ENCODE results near the gene ZNF331. TPM values are rescaled to one million over a fixed set of nuclear protein-coding genes. Genes with fewer than 3 reads are reported as not detected.
A peak's percentile ranks its signal among the peaks of the same experiment; 100 is the strongest.

ZNF331 gene
- total and polyA plus RNA-seq, 2 of the 4 experiments (the other 2 are of a cell fraction): 6.6 to 11.1 TPM

DNA sequence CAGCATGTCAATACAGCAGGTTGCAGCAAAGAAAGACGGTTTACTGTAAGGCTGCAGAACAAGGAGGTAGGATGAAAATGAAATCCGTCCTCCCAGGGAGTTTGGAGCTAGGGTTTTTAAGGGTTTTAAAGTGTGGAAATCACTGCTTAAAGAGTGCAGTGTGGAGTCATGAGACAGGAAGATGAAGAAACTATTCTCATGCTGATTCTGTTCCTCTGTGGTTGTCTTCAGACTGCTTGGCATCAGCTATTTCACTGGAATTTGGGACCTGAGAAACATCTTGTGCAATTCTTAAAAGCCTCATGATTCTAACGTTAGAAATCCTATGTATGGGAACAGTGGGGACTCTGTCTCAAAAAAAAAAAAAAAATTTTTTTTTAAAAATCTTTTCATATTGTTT lies 11.4 kb downstream of the ZNF331 start:
- DNase-seq (peak; percentile 68), ATAC-seq (ENCODE audit: low read depth) (peak; percentile 9; the same call in 1 of the 2 replicates)
- POLR2A ChIA-PET (ENCODE audit: unreplicated experiment): no interaction called here
- Histone ChIP-seq H3K56ac (ENCODE audit: extremely low read depth, insufficient read depth, low read length) (no peak overlapping the region), H2BK120ac (ENCODE audit: low read depth, low read length) (no peak overlapping the region), H2AK9ac (replicated peaks; ENCODE audit: low read depth, low read length, poor library complexity) (no peak overlapping the region), H3K27me3 (ENCODE audit: control insufficient read depth, insufficient read depth, low read length) (no peaks in the 10 kb centered on the region), H2AFZ (replicated peaks; ENCODE audit: low read length, poor library complexity) (no peak overlapping the region), H3K4me2 (ENCODE audit: low read depth, low read length) (peak overlapping the region; percentile 64), H3K18ac (ENCODE audit: low read depth, low read length) (peak overlapping the region; percentile 86), H3K36me3 (ENCODE audit: control insufficient read depth, insufficient read depth, low read length) (peaks cover 3% of the 10 kb centered on the region; the same call in 1 of the 2 replicates), H3K27ac (ENCODE audit: insufficient read depth, low read length) (peak overlapping the region; percentile 87; the same call in 1 of the 2 replicates), H3K4me3 (ENCODE audit: insufficient read depth, low read depth, low read length) (no peak overlapping the region), H2BK5ac (ENCODE audit: low read depth, low read length, poor library complexity, severe bottlenecking) (peak overlapping the region; percentile 67), H3K9ac (ENCODE audit: low read depth, low read length) (peak overlapping the region; percentile 68; the same call in 1 of the 2 replicates), H4K20me1 (ENCODE audit: insufficient read depth, low read length) (no peaks in the 10 kb centered on the region), H3K4me1 (ENCODE audit: control insufficient read depth, insufficient read depth, low read length) (peaks cover 10% of the 10 kb centered on the region), H3K4ac (ENCODE audit: low read depth, low read length) (no peak overlapping the region; the same call in 1 of the 2 replicates), H2BK20ac (ENCODE audit: low read depth, low read length) (no peak overlapping the region), H3K79me1 (ENCODE audit: low read depth in 1 of 2, low read length in 2 of 2) (peaks cover 3 to 20% of the 10 kb centered on the region in 2 experiments; a peak in 3 of 4 replicates), H3K23ac (ENCODE audit: low read depth, low read length) (no peak overlapping the region), H3K14ac (replicated peaks; ENCODE audit: low read depth, low read length) (no peak overlapping the region), H3K9me1 (ENCODE audit: insufficient read depth, low read length) (no peaks in the 10 kb centered on the region), H2AK5ac (ENCODE audit: low read depth, low read length) (no peak overlapping the region), H4K5ac (ENCODE audit: low read depth, low read length) (peak overlapping the region; percentile 73), H4K8ac (ENCODE audit: low read depth in 2 of 2, low read length in 2 of 2) (peak overlapping the region in 1 of 2 experiments; percentile 19; a peak in 1 of 4 replicates), H2BK15ac (ENCODE audit: low read depth, low read length) (no peak overlapping the region), H3K9me3 (ENCODE audit: control insufficient read depth, insufficient read depth, low read length) (no peaks in the 10 kb centered on the region), H4K91ac (ENCODE audit: insufficient read depth, low read depth, low read length) (no peak overlapping the region)
- BruUV-seq (replicated peaks): no TSS peak
- WGBS, 2 experiments (ENCODE audit: extremely low coverage in 2 of 2, insufficient read length in 1 of 2): 78% methylated on average over 2 of the region's 3 CpGs; no CpG with 5 or more reads in 1 of the 2 experiments
- dilution Hi-C loops (cut with HindIII; ENCODE audit: low sequenced_read_pairs, unreplicated experiment) (no loop called here), intact Hi-C loops (cut with micrococcal nuclease) (no loop called here), in situ Hi-C loops (cut with MboI; ENCODE audit: low sequenced_read_pairs) (no loop called here)
- CTCF ChIA-PET: no interaction called here
- TF ChIP-seq MAFK (IDR thresholded peaks at IDR 0.05; ENCODE audit: low read depth, low read length) (no peak), CEBPB (IDR thresholded peaks at IDR 0.05; ENCODE audit: low read depth, low read length) (peak; percentile 72)

Measured in IMR-90 (cell line).